Right lobe of liver (tissue), 6 donors: ENCODE results near the gene FASTK. TPM values are rescaled to one million over a fixed set of nuclear protein-coding genes. Genes with fewer than 3 reads are reported as not detected.

Experiments used
- ATAC-seq, 4 donors: fragments of 200-7000 bp; cut with Tn5 transposase; one replicate each; pipeline ENCODE4 v1.9.1; 2020; ENCODE audit warnings: mild to moderate bottlenecking in 4 of 4, moderate library complexity in 4 of 4
- DNase-seq, 3 donors: peaks; one replicate each; pipeline ENCODE4 v3.0.0-alpha.2; 2020
- H3K27ac ChIP-seq, 3 donors: fragments of 200-600 bp; one replicate each; pipeline ENCODE4 v1.8.0; 2022
- H3K27me3 ChIP-seq, 2 donors: fragments of 200-600 bp; one replicate each; pipeline ENCODE4 v1.8.0; 2022
- H3K36me3 ChIP-seq, 4 donors: fragments of 200-600 bp; sonication (generic) in 1 of 4; one replicate each; pipeline versions ENCODE4 v1.5.1 to v1.8.0; 2017 to 2022; ENCODE audit warnings: control low read depth in 1 of 4
- H3K4me1 ChIP-seq, 4 donors: fragments of 200-600 bp; sonication (generic) in 1 of 4; one replicate each; pipeline versions ENCODE4 v1.5.1 to v1.8.0; 2017 to 2022; ENCODE audit warnings: control low read depth in 1 of 4
- H3K4me3 ChIP-seq, 3 donors: fragments of 200-600 bp; one replicate each; pipeline ENCODE4 v1.8.0; 2022
- H3K9me3 ChIP-seq, 4 donors: fragments of 200-600 bp; sonication (generic) in 1 of 4; one replicate each; pipeline versions ENCODE4 v1.5.1 to v1.8.0; 2017 to 2022; ENCODE audit warnings: control low read depth in 1 of 4
- CTCF ChIP-seq, 4 donors: fragments of 200-600 bp in 3 of 4; fragments of 450-650 bp in 1 of 4; IDR thresholded peaks; one replicate each; pipeline versions ENCODE4 v1.5.1 to v1.8.0; 2016 to 2022; ENCODE audit warnings: antibody characterized with exemption in 4 of 4, mild to moderate bottlenecking in 2 of 4
- POLR2A ChIP-seq: fragments of 450-650 bp; IDR thresholded peaks from one replicate; pipeline ENCODE4 v1.6.1; 2017; ENCODE audit warnings: antibody characterized with exemption, mild to moderate bottlenecking
- WGBS: methylation state at CpG from one replicate; pipeline ENCODE4 v1.1.6; 2018; ENCODE audit warnings: low coverage, low lambda C conversion rate; ENCODE audit not compliant: insufficient coverage; ENCODE audit errors: missing lambda C conversion rate; 5-methylcytosine and 5-hydroxymethylcytosine counted together
- intact Hi-C, 2 donors: fragments of 100-400 bp; cut with DNase I; formaldehyde crosslinking; loops; one replicate each; pipeline versions ENCODE4 v1.11.2 to v1.14.1; 2022
- total RNA-seq, 6 experiments: library from RNA; depleted of rRNA in 2 of 6; stranded (reverse); fragments of >200 nt in 2 of 6; fragmentation: NEBNext Ultra II Directional in 3 of 6; extraction: Animal tissue kit (Norgen Biotek cat#: 25700) in 3 of 6; gene quantifications; one replicate each; pipeline versions ENCODE4 v1.1.0 to v1.2.4, GENCODE V29; 2016 to 2023
- donor health status: DM: no; HTN: yes; CAD: no.
- donor health status: DM: no; HTN: no; CAD: no.
- donor health status: DM: no; HTN: no; CAD: no.
- donor health status: DM: no; HTN: yes; CAD: no.
- donor health status: DM: no; HTN: yes; CAD: no.

The FASTK gene
- total RNA-seq, 6 experiments from 2014 or later, result 33.4 to 48.8 (median 43.9) TPM

- no peak for DNase-seq
- H3K4me3 ChIP-seq, result no peak overlapping the region
- ATAC-seq, result no peak
- H3K36me3 ChIP-seq, result peaks cover 0 to 41% (median 14%) of the 10 kb centered on the region in 4 donors
- TF ChIP-seq CTCF (IDR thresholded peaks at IDR 0.05), result no peak
- no peak for TF ChIP-seq POLR2A
- H3K9me3 ChIP-seq, result no peaks in the 10 kb centered on the region
- intact Hi-C loops, result loop anchor here in 1 of 2 donors (10.0 kb wide), 1 partner anchor 46 kb away; no protein-coding TSS in a partner anchor
- no peaks in the 10 kb centered on the region for H3K4me1 ChIP-seq
- H3K27me3 ChIP-seq, result no peaks in the 10 kb centered on the region
- 17% methylated on average over 1 of the region's 8 CpGs for WGBS
- H3K27ac ChIP-seq, result no peak overlapping the region
Measured at GRCh38 chr7:151128716-151129115, 48.1 kb upstream of the FASTK start.

- no peaks in the 10 kb centered on the region for H3K27me3 ChIP-seq
- 83% methylated on average over 7 of the region's 14 CpGs for WGBS
- intact Hi-C loops, result loop anchor here in 1 of 2 donors (10.0 kb wide), 1 partner anchor 47 kb away; no protein-coding TSS in a partner anchor
- DNase-seq, result no peak
- TF ChIP-seq CTCF (IDR thresholded peaks at IDR 0.05) (no peak), POLR2A (no peak)
- H3K4me1 ChIP-seq, result no peaks in the 10 kb centered on the region
- H3K9me3 ChIP-seq, result no peaks in the 10 kb centered on the region
- no peak overlapping the region for H3K27ac ChIP-seq
- no peak for ATAC-seq
- peaks cover 0 to 42% (median 12%) of the 10 kb centered on the region in 4 donors for H3K36me3 ChIP-seq
- no peak overlapping the region for H3K4me3 ChIP-seq
Measured at GRCh38 chr7:151128144-151128543, 47.5 kb upstream of the FASTK start.

GRCh38 chr7:151126491-151127137 is 46.0 kb upstream of the FASTK start:
- Histone ChIP-seq H3K36me3 (peaks cover 0 to 37% (median 12%) of the 10 kb centered on the region in 4 donors), H3K4me3 (no peak overlapping the region)
- ATAC-seq, result no peak

GRCh38 chr7:151125846-151126481 is 45.4 kb upstream of the FASTK start:
- WGBS, result 75% methylated on average over 31 of the region's 58 CpGs
- no peak for ATAC-seq
- Histone ChIP-seq H3K4me1 (no peaks in the 10 kb centered on the region), H3K27me3 (no peaks in the 10 kb centered on the region), H3K9me3 (no peaks in the 10 kb centered on the region), H3K4me3 (peak overlapping the region in 2 of 3 donors; percentile 3 to 18), H3K36me3 (peaks cover 0 to 34% (median 9%) of the 10 kb centered on the region in 4 donors), H3K27ac (no peak overlapping the region)
- no peak for DNase-seq
- TF ChIP-seq POLR2A (no peak), CTCF (IDR thresholded peaks at IDR 0.05) (no peak)
- intact Hi-C loops, result loop anchor here in 1 of 2 donors (10.0 kb wide), 1 partner anchor 49 kb away; no protein-coding TSS in a partner anchor

More at GRCh38 chr7:151126491-151127137, 46.0 kb upstream of the FASTK start:
- 54% methylated on average over 4 of the region's 19 CpGs for WGBS
- no peaks in the 10 kb centered on the region for H3K9me3 ChIP-seq
- DNase-seq, result no peak
- H3K27me3 ChIP-seq, result no peaks in the 10 kb centered on the region
- intact Hi-C loops, result loop anchor here in 1 of 2 donors (10.0 kb wide), 1 partner anchor 48 kb away; no protein-coding TSS in a partner anchor
- no peak for TF ChIP-seq POLR2A
- no peak for TF ChIP-seq CTCF (IDR thresholded peaks at IDR 0.05)
- H3K4me1 ChIP-seq, result no peaks in the 10 kb centered on the region
- no peak overlapping the region for H3K27ac ChIP-seq
